GM18520 (cell line): ENCODE data around the gene LILRB4.
"Not testable (repeated sequence)": the region's sequence is repeated elsewhere in the genome, so short reads cannot be mapped to it uniquely, and the experiment has no call there.

Source experiments
- ATAC-seq: cut with Tn5 transposase; IDR thresholded peaks from one replicate; pipeline ENCODE4 v1.9.1; 2021; ENCODE audit not compliant: unreplicated experiment

LILRB4 gene

DNA sequence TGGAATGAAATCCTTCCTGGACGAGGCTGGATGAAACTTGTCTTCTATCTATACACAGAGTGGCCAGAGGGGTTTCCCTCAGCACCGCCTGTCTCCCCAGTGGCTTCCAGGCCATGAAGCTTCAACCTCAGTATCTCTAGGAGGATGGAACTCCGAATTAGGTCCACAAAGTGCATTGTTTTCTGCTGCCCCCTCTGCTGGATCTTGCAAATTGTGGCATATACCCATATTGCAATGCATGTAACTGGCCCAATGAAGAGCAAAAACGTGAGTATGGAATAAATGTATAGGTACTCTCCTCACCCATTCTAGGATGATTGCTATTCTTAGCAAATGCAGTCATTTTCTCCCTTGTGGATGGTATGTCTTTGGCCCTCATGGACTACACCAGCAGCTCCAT lies 14.7 kb upstream of the LILRB4 start:
- ATAC-seq: no peak

DNA sequence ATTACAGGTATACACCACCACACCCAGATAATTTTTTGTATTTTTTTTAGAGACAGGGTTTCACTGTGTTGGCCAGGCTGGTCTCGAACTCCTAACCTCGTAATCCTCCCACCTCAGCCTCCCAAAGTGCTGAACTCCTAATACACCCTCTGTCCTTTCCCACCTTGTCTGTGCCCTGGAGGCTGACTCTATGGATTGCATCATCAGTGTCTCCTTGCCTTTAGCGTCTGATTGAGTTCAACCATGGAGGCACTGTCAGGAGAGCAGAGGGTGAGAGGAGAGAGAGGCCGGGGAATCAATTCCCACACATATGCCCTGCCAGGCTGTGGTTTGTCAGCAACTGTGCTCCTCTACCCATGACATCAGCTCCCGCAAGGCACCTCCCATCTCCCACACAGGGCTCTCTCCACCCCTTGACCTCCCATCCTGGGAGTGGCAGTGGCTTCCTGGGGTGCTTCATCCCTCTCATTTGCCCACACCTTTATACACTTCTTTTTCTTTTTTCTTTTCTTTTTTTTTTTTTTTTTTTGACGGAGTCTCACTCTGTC lies 12.6 kb upstream of the LILRB4 start:
- ATAC-seq: no peak

GRCh38 chr19:54653181-54653809 lies 9.5 kb upstream of the LILRB4 start:
- no peak for ATAC-seq

DNA sequence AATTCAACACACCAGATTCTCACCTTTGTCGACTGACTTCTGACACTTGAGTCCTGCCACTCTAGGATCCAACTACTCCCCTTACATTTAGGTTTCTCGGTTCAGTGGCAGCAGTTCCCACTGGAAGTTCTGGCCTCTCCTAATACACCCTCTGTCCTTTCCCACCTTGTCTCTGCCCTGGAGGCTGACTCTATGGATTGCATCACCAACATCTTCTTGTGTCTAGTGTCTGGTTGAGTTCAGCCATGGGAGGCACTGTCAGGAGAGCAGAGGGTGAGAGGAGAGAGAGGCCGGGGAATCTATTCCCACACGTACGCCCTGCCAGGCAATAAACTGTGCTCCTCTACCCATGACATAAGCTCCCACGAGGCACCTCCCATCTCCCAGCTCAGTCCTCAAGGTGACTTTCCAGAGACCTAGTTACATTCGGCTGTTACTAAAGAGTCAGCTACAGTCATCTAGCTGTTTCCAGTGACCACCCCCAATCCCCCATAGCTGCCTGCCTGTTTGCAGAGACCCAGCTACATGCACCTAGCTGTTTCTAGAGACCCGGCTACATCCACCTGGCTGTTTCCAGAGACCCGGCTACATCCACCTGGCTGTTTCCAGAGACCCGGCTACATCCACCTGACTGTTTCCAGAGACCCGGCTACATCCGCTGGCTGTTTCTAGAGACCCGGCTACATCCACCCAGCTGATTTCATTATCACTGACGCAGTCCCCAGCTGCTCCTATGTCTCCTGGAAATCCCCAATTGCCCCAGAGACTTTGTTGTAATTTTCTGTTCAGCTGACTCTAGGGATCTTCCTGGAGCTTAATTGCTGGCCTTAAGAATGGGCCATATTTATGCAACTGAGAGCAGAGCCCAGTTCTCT lies 8.1 kb upstream of the LILRB4 start:
- no peak for ATAC-seq

DNA sequence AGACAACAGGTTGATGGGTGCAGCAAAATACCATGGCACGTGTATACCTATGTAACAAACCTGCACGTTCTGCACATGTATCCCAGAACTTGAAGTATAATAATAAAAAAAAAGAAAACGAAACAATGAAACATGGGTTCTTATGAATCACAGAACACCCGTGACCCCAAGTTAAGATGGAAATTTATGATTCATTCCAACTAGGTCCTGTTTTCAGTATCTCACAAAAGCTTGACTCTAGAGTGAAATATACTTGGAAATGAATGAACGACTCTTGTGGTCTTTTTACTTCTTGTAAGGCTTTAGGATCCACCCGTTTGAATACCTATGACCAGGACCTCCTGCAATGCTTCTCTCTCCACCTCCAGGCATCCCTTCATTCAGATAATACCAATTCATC lies 3.5 kb upstream of the LILRB4 start:
- ATAC-seq: no peak

DNA sequence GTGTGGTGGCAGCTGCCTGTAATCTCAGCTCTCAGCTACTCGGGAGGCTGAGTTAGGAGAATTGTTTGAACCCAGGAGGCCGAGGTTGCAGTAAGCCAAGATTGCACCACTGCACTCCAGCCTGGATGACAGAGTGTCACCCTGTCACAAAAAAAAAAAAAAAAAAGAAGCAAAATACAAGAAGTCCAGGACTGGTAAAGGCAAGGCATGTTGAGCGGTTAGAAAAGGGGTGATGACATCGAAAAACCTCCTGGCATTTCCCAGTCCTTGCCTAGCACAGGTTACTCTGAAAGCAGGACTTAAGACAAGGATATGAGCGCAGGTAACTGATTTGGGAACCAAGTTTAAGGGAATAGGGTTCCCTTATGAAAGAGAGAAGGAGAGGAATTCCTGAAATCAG lies 2.5 kb upstream of the LILRB4 start:
- ATAC-seq: no peak

GRCh38 chr19:54660964-54661363 lies 1.8 kb upstream of the LILRB4 start:
- ATAC-seq: no peak

DNA sequence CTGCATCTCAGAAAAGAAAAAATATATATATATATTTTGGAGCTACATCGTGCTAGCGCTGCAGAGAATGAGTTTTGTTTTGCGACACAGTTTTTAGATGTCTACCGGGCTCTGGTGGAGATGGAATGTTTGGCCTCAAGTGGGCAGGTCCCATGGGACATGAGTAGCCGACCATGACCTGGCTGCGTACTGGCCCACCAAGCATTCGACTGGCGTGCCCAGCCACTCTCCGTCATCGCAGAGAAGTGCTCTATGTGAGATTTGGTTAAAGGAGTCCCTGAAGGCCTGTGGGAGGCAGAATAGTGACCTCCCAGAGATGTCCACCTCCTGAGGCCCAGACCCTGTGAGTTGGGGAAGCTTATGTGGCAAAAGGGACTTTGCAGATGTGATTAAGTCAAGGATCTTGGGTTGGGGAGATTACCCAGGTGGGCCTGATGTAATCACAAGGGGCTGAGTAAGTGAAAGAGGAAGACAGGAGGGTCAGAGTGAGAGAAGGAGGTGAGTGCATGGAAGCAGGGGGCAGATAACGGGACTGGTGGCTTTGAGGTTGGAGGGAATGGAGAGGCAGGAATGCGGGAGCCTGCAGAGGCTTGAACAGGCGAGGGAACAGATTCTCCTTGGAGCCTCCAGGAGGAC lies 821 bp upstream of the LILRB4 start:
- no peak for ATAC-seq

GRCh38 chr19:54665530-54665929 lies 2.7 kb downstream of the LILRB4 start:
- ATAC-seq: no peak

- ATAC-seq: no peak
These were observed 4.4 kb downstream of the LILRB4 start for GRCh38 chr19:54667217-54667616.

DNA sequence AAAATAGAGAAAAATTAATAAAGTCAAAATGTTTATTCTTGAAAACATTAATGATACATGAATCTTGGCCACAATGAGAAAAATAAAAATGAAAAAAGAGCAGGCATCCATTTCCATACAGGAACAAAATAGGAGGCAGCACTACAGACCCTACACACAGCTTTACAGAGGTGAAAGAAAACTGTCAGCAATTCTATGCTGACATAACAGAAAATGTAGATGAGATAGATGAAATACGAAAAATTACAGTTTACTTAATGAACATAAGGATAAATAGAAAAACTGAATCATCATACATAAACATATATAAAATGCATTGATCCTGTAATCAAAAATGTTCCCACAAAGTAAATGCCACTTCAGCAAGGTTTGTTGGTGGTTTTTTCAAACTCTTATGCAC lies 5.6 kb downstream of the LILRB4 start:
- no peak for ATAC-seq

DNA sequence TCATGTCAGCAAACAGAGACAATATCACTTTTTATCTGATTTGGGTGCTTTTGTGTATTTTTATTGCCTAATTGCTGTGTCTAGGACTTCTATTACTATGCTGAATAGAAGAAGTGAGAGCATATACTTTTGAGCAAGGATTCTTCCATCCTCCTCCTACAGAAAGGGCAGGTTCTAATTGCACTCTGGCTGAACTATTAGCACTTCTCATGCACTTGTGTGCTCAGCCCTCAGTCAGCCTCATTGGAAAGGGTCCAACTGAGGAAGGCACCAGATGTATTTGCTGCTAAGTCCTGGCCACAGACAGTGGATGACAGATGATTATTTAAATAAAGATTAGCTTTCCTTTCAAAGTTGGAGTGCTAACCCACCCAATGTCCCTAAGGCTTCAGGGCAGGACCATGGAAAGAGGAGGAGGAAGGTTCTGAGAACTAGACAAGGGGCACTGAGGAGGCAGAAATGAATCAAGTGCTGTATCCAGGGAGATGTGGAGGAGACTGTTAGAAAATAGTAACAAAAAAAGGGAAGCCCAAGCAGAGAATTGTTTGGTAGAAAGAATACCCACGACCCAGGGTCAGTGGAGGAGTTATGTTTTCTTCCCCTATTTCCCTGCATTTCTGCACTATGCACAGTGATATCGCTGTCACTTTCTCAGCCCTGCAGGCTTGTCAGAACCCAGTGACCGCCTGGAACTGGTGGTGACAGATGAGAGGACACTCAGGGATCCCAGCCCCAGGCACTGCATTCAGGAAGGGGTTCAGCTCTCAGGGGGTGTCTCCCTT lies 8.0 kb downstream of the LILRB4 start:
- no peak for ATAC-seq

GRCh38 chr19:54673222-54673621 lies 10.4 kb downstream of the LILRB4 start:
- ATAC-seq: no peak

DNA sequence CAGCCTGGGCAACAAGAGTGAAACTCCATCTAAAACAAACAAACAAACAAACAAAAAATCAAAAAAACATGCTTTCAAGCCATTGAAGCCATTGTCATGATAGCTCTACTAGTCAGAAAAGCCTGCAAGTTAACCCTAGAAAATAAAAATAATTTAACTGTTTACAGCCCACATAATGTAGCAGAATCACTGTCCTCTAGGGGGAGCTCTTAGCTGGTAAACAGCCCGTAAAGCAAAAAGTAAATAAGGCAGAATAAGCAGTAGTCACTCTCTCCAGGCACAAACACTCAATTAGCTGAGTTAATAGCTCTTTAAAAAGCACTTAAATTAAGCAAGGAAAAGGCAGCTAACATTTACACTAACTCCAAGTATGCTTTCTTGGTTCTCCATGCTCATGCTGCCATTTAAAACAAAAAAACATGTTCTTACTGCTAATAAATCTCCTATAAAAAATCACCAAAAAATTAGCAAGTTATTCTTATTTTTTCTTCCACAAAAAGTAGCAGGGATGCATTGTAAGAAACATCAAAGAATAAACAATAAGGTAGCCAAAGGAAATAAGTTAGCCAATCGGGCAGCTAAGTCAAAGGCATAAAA lies 11.3 kb downstream of the LILRB4 start:
- no peak for ATAC-seq

GRCh38 chr19:54676210-54676834 lies 13.5 kb downstream of the LILRB4 start:
- ATAC-seq: not testable (repeated sequence)

DNA sequence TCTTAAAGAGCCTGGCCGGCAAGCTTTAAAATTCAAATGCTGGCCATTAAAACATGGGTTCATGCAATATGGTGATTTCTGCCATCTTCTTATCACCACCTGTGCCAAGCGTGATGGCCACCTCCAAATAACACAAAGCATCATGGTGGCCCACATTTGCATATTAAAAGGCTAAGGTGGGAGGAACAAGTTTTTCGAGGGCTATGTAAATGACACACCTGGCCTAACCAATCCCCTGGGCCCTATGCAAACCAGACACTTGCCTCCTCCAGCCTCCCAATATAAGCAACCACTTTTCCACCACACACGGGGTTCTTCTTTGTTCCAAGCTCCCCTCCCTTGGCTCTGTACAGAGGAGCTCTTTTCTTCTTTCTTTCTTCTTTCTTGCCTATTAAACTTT lies 14.4 kb downstream of the LILRB4 start:
- ATAC-seq: no peak

- not testable (repeated sequence) for ATAC-seq
These were observed 18.8 kb downstream of the LILRB4 start for GRCh38 chr19:54681596-54681995.

- ATAC-seq: no peak
These were observed 19.6 kb downstream of the LILRB4 start for GRCh38 chr19:54682306-54682856.

DNA sequence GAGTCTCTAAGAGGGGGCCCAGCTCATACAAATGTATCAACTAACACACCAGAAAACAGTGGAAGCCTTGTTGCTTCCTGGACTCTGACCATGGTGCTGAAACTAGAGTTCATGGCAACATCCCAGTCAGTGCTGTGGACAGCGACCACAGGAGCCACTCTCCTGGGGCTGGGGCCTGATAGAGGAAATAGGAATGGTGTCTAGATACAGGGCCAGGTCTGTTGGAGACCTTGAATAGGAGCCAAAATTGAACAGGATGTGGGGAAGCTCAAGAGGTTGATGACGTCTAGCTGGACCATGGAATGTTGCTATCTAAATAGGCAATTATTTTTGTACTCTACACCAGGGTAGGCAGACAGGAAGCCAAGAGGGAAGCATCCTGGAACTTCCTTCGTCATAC lies 21.7 kb downstream of the LILRB4 start:
- ATAC-seq: no peak
